Stimulated activated naive CD4-positive, alpha-beta T cell (primary cell): ENCODE measurements around the gene KNDC1.

Experiments
- DNase-seq, 6 experiments: peaks; one replicate each; lab custom pipeline; 2025; lab: John Stamatoyannopoulos, UW

The KNDC1 gene

DNA sequence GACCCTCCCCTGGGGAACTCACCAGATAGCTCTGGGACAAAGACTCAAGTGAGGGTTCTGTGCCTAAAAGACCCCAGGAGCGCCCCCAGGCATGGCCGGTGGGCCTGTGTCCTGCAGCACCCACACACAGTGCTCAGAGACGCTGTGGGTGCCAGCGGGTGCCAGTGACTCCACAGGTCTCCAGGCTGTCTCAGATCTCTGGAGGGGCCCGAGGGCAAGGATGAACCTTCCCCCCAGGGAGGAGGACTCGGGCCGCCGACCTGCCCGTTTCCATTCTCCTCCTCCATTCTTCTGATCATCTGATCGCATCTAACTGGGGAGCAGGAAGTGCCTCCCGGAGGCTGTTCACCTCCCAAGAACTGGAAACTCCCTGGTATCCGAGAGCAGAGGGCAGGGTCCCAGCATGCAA is 115.7 kb downstream of the KNDC1 start:
- DNase-seq = peak; percentile 19 to 49 (median 32)
